Measurements from ENCODE around the gene WBP1.
"Not testable (repeated sequence)": the region's sequence is repeated elsewhere in the genome, so short reads cannot be mapped to it uniquely, and the experiment has no call there.

The WBP1 gene

GRCh38 chr2:74428675-74429074, 29.6 kb upstream of the WBP1 start:
- no peak for DNase-seq

GRCh38 chr2:74429487-74430451, 28.5 kb upstream of the WBP1 start:
- no peak for DNase-seq

GRCh38 chr2:74430502-74430901, 27.7 kb upstream of the WBP1 start:
- DNase-seq = no peak

- DNase-seq = no peak
Observed at GRCh38 chr2:74436111-74436805, 22.0 kb upstream of the WBP1 start.

GRCh38 chr2:74436848-74437695, 21.2 kb upstream of the WBP1 start:
- no peak for DNase-seq

- no peak for DNase-seq
Observed at GRCh38 chr2:74438248-74438647, 20.0 kb upstream of the WBP1 start.

GRCh38 chr2:74439373-74439772, 18.9 kb upstream of the WBP1 start:
- DNase-seq = no peak

GRCh38 chr2:74439803-74440377, 18.3 kb upstream of the WBP1 start:
- DNase-seq = no peak

GRCh38 chr2:74440378-74441169, 17.7 kb upstream of the WBP1 start:
- peak; percentile 75 for DNase-seq

- no peak for DNase-seq
Observed at GRCh38 chr2:74441170-74441689, 17.0 kb upstream of the WBP1 start.

GRCh38 chr2:74441690-74442482, 16.4 kb upstream of the WBP1 start, which contains the start of gene RTKN:
Gene RTKN (minus strand): TSS chr2:74441937. CDS start chr2:74441816, 121 bp downstream.
- peak; percentile 75 for DNase-seq

GRCh38 chr2:74442483-74443297, 15.5 kb upstream of the WBP1 start:
- DNase-seq = not testable (repeated sequence)

- DNase-seq = no peak
Observed at GRCh38 chr2:74444498-74445318, 13.5 kb upstream of the WBP1 start.

GRCh38 chr2:74447230-74447999, 10.8 kb upstream of the WBP1 start:
- DNase-seq = no peak

GRCh38 chr2:74448771-74449170, 9.5 kb upstream of the WBP1 start:
- DNase-seq = no peak

- no peak for DNase-seq
Observed at GRCh38 chr2:74450570-74451190, 7.6 kb upstream of the WBP1 start.
